PC-3 (cell line): ENCODE measurements around the gene SCYL1. TPM values are rescaled to one million over a fixed set of nuclear protein-coding genes. Genes with fewer than 3 reads are reported as not detected.
"Not testable (repeated sequence)": the region's sequence is repeated elsewhere in the genome, so short reads cannot be mapped to it uniquely, and the experiment has no call there.

Source experiments
- ATAC-seq: fragments of 200-7000 bp; cut with Tn5 transposase; 2 replicates; pipeline ENCODE4 v1.9.1; 2020; ENCODE audit warnings: mild to moderate bottlenecking, moderate library complexity
- BruUV-seq: library from RNA; stranded (reverse); fragments of 400-500 nt; replicated peaks from 2 replicates; lab custom pipeline; 2021; lab: Mats Ljungman, UMichigan
- CTCF ChIA-PET: fragments of 300-600 bp; sonication (Branson Sonifier 250); formaldehyde crosslinking; loops from one replicate; lab custom pipeline; 2022; ENCODE audit warnings: antibody characterized with exemption; lab: Charles Lee
- POLR2A ChIA-PET: fragments of 300-600 bp; sonication (Branson Sonifier 250); formaldehyde crosslinking; loops from one replicate; lab custom pipeline; 2022; ENCODE audit warnings: antibody characterized with exemption; ENCODE audit not compliant: unreplicated experiment; lab: Charles Lee
- DNase-seq: peaks from one replicate; pipeline ENCODE4 v3.0.0-alpha.2; 2015
- H2AFZ ChIP-seq: fragments of 300-600 bp; sonication (generic); 2 replicates; pipeline ENCODE4 v1.6.0; 2016; ENCODE audit warnings: antibody characterized with exemption, low read length
- H3F3A ChIP-seq: fragments of 300-600 bp; sonication (generic); one replicate; pipeline ENCODE4 v1.6.0; 2017; ENCODE audit warnings: antibody characterized with exemption, low read length, control low read depth, mild to moderate bottlenecking; ENCODE audit not compliant: unreplicated experiment
- H3K27ac ChIP-seq: fragments of 300-600 bp; sonication (generic); 2 replicates; pipeline ENCODE4 v1.5.1; 2016; ENCODE audit warnings: mild to moderate bottlenecking, low read length
- H3K27me3 ChIP-seq: fragments of 300-600 bp; sonication (generic); 2 replicates; pipeline ENCODE4 v1.6.1; 2016; ENCODE audit warnings: low read length, mixed read lengths
- H3K36me3 ChIP-seq: fragments of 300-600 bp; sonication (generic); 2 replicates; pipeline ENCODE4 v1.6.1; 2016; ENCODE audit warnings: low read depth, mixed run types, low read length, mixed read lengths
- H3K4me1 ChIP-seq: fragments of 300-600 bp; sonication (generic); 2 replicates; pipeline ENCODE4 v1.5.1; 2016; ENCODE audit warnings: low read length; ENCODE audit not compliant: insufficient read depth
- H3K4me2 ChIP-seq: fragments of 300-600 bp; sonication (generic); 2 replicates; pipeline ENCODE4 v1.6.0; 2016; ENCODE audit warnings: low read length
- H3K4me3 ChIP-seq: fragments of 300-600 bp; sonication (generic); 2 replicates; pipeline ENCODE4 v1.5.1; 2016; ENCODE audit warnings: mild to moderate bottlenecking, low read length, mixed read lengths
- H3K79me2 ChIP-seq: fragments of 300-600 bp; sonication (generic); 2 replicates; pipeline ENCODE4 v1.6.1; 2017; ENCODE audit warnings: low read length, mixed read lengths
- H3K9ac ChIP-seq: fragments of 300-600 bp; sonication (generic); 2 replicates; pipeline ENCODE4 v1.6.0; 2016; ENCODE audit warnings: mild to moderate bottlenecking, low read length
- H3K9me2 ChIP-seq: fragments of 300-600 bp; sonication (generic); replicated peaks from 2 replicates; pipeline ENCODE4 v1.6.1; 2016; ENCODE audit warnings: mixed run types, low read length, mixed read lengths
- H3K9me3 ChIP-seq: fragments of 300-600 bp; sonication (generic); 2 replicates; pipeline ENCODE4 v1.6.1; 2016; ENCODE audit warnings: low read length, mixed read lengths
- H4K20me1 ChIP-seq: fragments of 300-600 bp; sonication (generic); 2 replicates; pipeline ENCODE4 v1.6.1; 2016; ENCODE audit warnings: low read length, mixed read lengths
- CTCF ChIP-seq: fragments of 300-600 bp; sonication (generic); conservative IDR thresholded peaks from 2 replicates; pipeline ENCODE4 v1.5.1; 2017; ENCODE audit warnings: antibody characterized with exemption, low read depth, mild to moderate bottlenecking, low read length
- EZH2 ChIP-seq: fragments of 300-600 bp; sonication (generic); IDR thresholded peaks from one replicate; pipeline ENCODE4 v1.6.1; 2017; ENCODE audit warnings: antibody characterized with exemption, mild to moderate bottlenecking, low read length; ENCODE audit not compliant: unreplicated experiment
- EZH2phosphoT487 ChIP-seq: fragments of 300-600 bp; sonication (generic); IDR thresholded peaks from 2 replicates; pipeline ENCODE4 v1.6.1; 2018; ENCODE audit warnings: mild to moderate bottlenecking, antibody characterized with exemption, low read length, borderline replicate concordance
- intact Hi-C: fragments of 100-400 bp; cut with micrococcal nuclease; formaldehyde crosslinking; loops from 2 replicates; pipeline ENCODE4 v1.9.0; 2023
- total RNA-seq: library from RNA; depleted of rRNA; stranded (reverse); fragments of >200 nt; gene quantifications from 2 replicates; pipeline ENCODE4 v1.2.3, GENCODE V29; 2014

SCYL1 gene
- total RNA-seq, 1 experiment from 2014 or later = 201 TPM

GRCh38 chr11:65512311-65512710 is 12.6 kb upstream of the SCYL1 start:
- H4K20me1 ChIP-seq, intact Hi-C loops, DNase-seq, H3K27ac ChIP-seq, H3K9me3 ChIP-seq, CTCF ChIA-PET, H3K79me2 ChIP-seq, ATAC-seq, H3K4me3 ChIP-seq, H3F3A ChIP-seq, H3K36me3 ChIP-seq, BruUV-seq, H2AFZ ChIP-seq, POLR2A ChIA-PET, H3K4me2 ChIP-seq, H3K4me1 ChIP-seq, H3K27me3 ChIP-seq, H3K9me2 ChIP-seq, H3K9ac ChIP-seq: not testable (repeated sequence)

GRCh38 chr11:65516135-65516968 is 8.5 kb upstream of the SCYL1 start:
- no peaks in the 10 kb centered on the region for H3F3A ChIP-seq
- H3K27me3 ChIP-seq = no peaks in the 10 kb centered on the region
- no peak overlapping the region for H2AFZ ChIP-seq
- no peaks in the 10 kb centered on the region for H3K4me1 ChIP-seq
- TF ChIP-seq EZH2 (no peak), CTCF (no peak), EZH2phosphoT487 (no peak)
- BruUV-seq = no TSS peak
- no peaks in the 10 kb centered on the region for H3K79me2 ChIP-seq
- intact Hi-C loops = no loop called here
- H3K27ac ChIP-seq = no peak overlapping the region
- POLR2A ChIA-PET = no interaction called here
- no peak for ATAC-seq
- CTCF ChIA-PET = no interaction called here
- no peak for DNase-seq
- no peaks in the 10 kb centered on the region for H4K20me1 ChIP-seq
- H3K36me3 ChIP-seq = no peaks in the 10 kb centered on the region
- H3K9me3 ChIP-seq = no peaks in the 10 kb centered on the region
- no peak overlapping the region for H3K9ac ChIP-seq
- no peak overlapping the region for H3K4me3 ChIP-seq
- no peaks in the 10 kb centered on the region for H3K9me2 ChIP-seq
- H3K4me2 ChIP-seq = no peak overlapping the region

DNA sequence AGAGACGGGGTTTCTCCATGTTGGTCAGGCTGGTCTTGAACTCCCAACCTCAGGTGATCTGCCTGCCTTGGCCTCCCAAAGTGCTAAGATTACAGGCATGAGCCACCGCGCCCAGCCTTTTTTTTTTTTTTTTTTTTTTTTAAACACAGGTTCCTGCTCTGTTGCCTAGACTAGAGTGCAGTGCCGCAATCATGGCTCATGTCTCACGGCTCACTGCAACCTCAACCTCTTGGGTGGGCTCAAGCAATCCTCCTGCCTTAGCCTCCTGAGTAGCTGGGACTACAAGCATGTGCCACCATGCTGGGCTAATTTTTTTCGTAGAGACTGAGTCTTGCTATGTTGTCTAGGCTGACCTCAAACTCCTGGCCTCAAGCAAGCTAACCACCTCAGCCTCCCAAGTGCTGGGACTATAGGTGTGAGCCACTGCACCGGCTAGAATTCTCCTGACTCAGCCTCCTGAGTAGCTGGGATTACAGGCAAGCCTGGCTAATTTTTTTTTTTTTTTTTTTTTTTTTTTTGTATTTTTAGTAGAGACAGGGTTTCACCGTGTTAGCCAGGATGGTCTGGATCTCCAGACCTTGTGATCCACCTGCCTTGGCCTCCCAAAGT is 5.8 kb upstream of the SCYL1 start:
- H2AFZ ChIP-seq, H3K9me2 ChIP-seq, H3K27me3 ChIP-seq, H3K36me3 ChIP-seq, H3K9me3 ChIP-seq, H3K4me1 ChIP-seq, intact Hi-C loops, POLR2A ChIA-PET, H3K4me2 ChIP-seq, H3F3A ChIP-seq, H3K79me2 ChIP-seq, DNase-seq, H3K4me3 ChIP-seq, H4K20me1 ChIP-seq, H3K27ac ChIP-seq, H3K9ac ChIP-seq, ATAC-seq, BruUV-seq: not testable (repeated sequence)
- CTCF ChIA-PET = interaction anchor here (0.6 kb wide), 1 partner anchor 161 kb away, joined by 3 read pairs; no protein-coding TSS in a partner anchor

DNA sequence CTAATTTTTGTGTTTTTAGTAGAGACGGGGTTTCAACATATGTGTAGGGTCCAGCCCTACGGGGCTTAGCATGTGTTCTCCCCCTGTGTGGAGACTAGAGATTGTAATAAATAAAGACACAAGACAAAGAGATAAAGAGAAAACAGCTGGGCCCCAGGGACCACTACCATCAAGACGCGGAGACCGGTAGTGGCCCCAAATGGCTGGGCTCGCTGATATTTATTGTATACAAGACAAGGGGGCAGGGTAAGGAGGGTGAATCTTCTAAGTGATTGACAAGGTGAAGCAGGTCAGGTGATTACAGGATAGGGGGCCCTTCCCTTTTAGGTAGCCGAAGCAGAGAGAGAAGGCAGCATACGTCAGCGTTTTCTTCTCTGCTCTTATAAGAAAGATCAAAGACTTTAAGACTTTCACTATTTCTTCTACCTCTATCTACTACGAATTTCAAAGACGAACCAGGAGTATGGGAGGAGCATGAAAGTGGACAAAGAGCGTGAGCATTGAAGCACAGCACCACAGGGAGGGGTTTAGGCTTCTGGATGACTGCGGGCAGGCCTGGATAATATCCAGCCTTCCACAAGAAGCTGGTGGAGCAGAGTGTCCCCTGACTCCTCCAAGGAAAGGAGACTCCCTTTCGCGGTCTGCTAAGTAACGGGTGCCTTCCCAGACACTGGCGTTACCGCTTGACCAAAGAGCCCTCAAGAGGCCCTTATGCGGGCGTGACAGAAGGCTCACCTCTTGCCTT is 2.9 kb upstream of the SCYL1 start:
- H3K4me2 ChIP-seq, H3F3A ChIP-seq, H3K9me2 ChIP-seq, POLR2A ChIA-PET, intact Hi-C loops, H3K9ac ChIP-seq, CTCF ChIA-PET, H3K9me3 ChIP-seq, H3K36me3 ChIP-seq, H4K20me1 ChIP-seq, H3K4me3 ChIP-seq, DNase-seq, H3K27ac ChIP-seq, BruUV-seq, H2AFZ ChIP-seq, H3K27me3 ChIP-seq, ATAC-seq: not testable (repeated sequence)
- Histone ChIP-seq H3K79me2 (peaks cover 19% of the 10 kb centered on the region), H3K4me1 (peaks cover 11% of the 10 kb centered on the region)

GRCh38 chr11:65522718-65523630 is 1.9 kb upstream of the SCYL1 start:
- ATAC-seq, BruUV-seq: not testable (repeated sequence)

More at GRCh38 chr11:65522718-65523630, 1.9 kb upstream of the SCYL1 start:
- CTCF ChIA-PET, H3F3A ChIP-seq, H3K9ac ChIP-seq, H3K27ac ChIP-seq, H4K20me1 ChIP-seq, H3K4me3 ChIP-seq, POLR2A ChIA-PET, DNase-seq, H3K27me3 ChIP-seq, intact Hi-C loops, H3K9me3 ChIP-seq, H3K4me2 ChIP-seq, H2AFZ ChIP-seq, H3K9me2 ChIP-seq: not testable (repeated sequence)
- Histone ChIP-seq H3K79me2 (peaks cover 21% of the 10 kb centered on the region), H3K4me1 (peaks cover 11% of the 10 kb centered on the region), H3K36me3 (peaks cover 10% of the 10 kb centered on the region; the same call in 1 of the 2 replicates)
